Measurements from ENCODE around the gene SERPINB6. TPM values are rescaled to one million over a fixed set of nuclear protein-coding genes. Genes with fewer than 3 reads are reported as not detected.
"Not testable (repeated sequence)": the region's sequence is repeated elsewhere in the genome, so short reads cannot be mapped to it uniquely, and the experiment has no call there.

The SERPINB6 gene
- total and polyA plus RNA-seq, 2 of the 4 experiments (the other 2 are of a cell fraction) = 37.1 to 91.1 TPM

GRCh38 chr6:2901645-2902502 is 69.5 kb downstream of the SERPINB6 start:
- WGBS, 2 experiments (ENCODE audit: extremely low coverage in 2 of 2, insufficient read length in 1 of 2) = 90% methylated on average over 5 of the region's 27 CpGs; no CpG with 5 or more reads in 1 of the 2 experiments
- H3K27me3 ChIP-seq (ENCODE audit: control insufficient read depth, insufficient read depth, low read length); H3K23ac ChIP-seq (ENCODE audit: low read depth, low read length); H3K9me1 ChIP-seq (ENCODE audit: insufficient read depth, low read length); H2BK15ac ChIP-seq (ENCODE audit: low read depth, low read length); H4K91ac ChIP-seq (ENCODE audit: insufficient read depth, low read depth, low read length); H3K4me1 ChIP-seq (ENCODE audit: control insufficient read depth, insufficient read depth, low read length); BruUV-seq (replicated peaks); H3K56ac ChIP-seq (ENCODE audit: extremely low read depth, insufficient read depth, low read length); H4K8ac ChIP-seq (ENCODE audit: low read depth in 2 of 2, low read length in 2 of 2); ATAC-seq (ENCODE audit: low read depth); H2BK120ac ChIP-seq (ENCODE audit: low read depth, low read length); H3K27ac ChIP-seq (ENCODE audit: insufficient read depth, low read length); H3K18ac ChIP-seq (ENCODE audit: low read depth, low read length); H4K5ac ChIP-seq (ENCODE audit: low read depth, low read length); DNase-seq; H2BK5ac ChIP-seq (ENCODE audit: low read depth, low read length, poor library complexity, severe bottlenecking); H3K4ac ChIP-seq (ENCODE audit: low read depth, low read length); in situ Hi-C loops (cut with MboI; ENCODE audit: low sequenced_read_pairs); H3K9me3 ChIP-seq (ENCODE audit: control insufficient read depth, insufficient read depth, low read length); H4K20me1 ChIP-seq (ENCODE audit: insufficient read depth, low read length); H2BK20ac ChIP-seq (ENCODE audit: low read depth, low read length); POLR2A ChIA-PET (ENCODE audit: unreplicated experiment); H3K36me3 ChIP-seq (ENCODE audit: control insufficient read depth, insufficient read depth, low read length); dilution Hi-C loops (cut with HindIII; ENCODE audit: low sequenced_read_pairs, unreplicated experiment): not testable (repeated sequence)
- peak overlapping the region; percentile 28 for H2AK5ac ChIP-seq (ENCODE audit: low read depth, low read length)
- peak overlapping the region; percentile 83 for H3K4me2 ChIP-seq (ENCODE audit: low read depth, low read length)
- intact Hi-C loops (cut with micrococcal nuclease) = loop anchor here (2.0 kb wide), 1 partner anchor 47 kb away; no protein-coding TSS in a partner anchor
- peak overlapping the region; percentile 19; the same call in 1 of the 2 replicates for H3K9ac ChIP-seq (ENCODE audit: low read depth, low read length)
- peak overlapping the region; percentile 51 for H2AFZ ChIP-seq (replicated peaks; ENCODE audit: low read length, poor library complexity)
- H2AK9ac ChIP-seq (replicated peaks; ENCODE audit: low read depth, low read length, poor library complexity) = peak overlapping the region; percentile 42
- H3K79me1 ChIP-seq (ENCODE audit: low read depth in 1 of 2, low read length in 2 of 2) = peaks cover 6 to 19% of the 10 kb centered on the region in 2 experiments; a peak in 3 of 4 replicates
- 0 out of 2 replicates have a peak overlapping the region, but pooled peaks have one; percentile 37 for H3K14ac ChIP-seq (replicated peaks; ENCODE audit: low read depth, low read length)
- CTCF ChIA-PET = interaction anchor here (0.6 to 0.9 kb wide), 2 partner anchors 9 to 668 kb away, joined by 3 read pairs; no protein-coding TSS in a partner anchor
- H3K4me3 ChIP-seq (ENCODE audit: insufficient read depth, low read depth, low read length) = peak overlapping the region; percentile 72
